ENCODE results near the gene PPP1R12B. TPM values are rescaled to one million over a fixed set of nuclear protein-coding genes. Genes with fewer than 3 reads are reported as not detected.
"Not testable (repeated sequence)": the region's sequence is repeated elsewhere in the genome, so short reads cannot be mapped to it uniquely, and the experiment has no call there.

The PPP1R12B gene
- total RNA-seq, 1 donor from 2014 or later: 61.6 TPM

GRCh38 chr1:202628646-202629215, 280.2 kb downstream of the PPP1R12B start:
- H3K4me3 Mint-ChIP-seq: no peak overlapping the region
- DNase-seq (ENCODE audit: low spot score in 2 of 2, unreplicated experiment in 2 of 2): no peak
- H3K9me3 Mint-ChIP-seq: no peaks in the 10 kb centered on the region
- no peak overlapping the region for H3K27ac Mint-ChIP-seq
- H3K36me3 Mint-ChIP-seq: no peaks in the 10 kb centered on the region
- H3K27me3 Mint-ChIP-seq (ENCODE audit: low read depth): peaks cover 31% of the 10 kb centered on the region
- no peak for TF ChIP-seq CTCF (IDR thresholded peaks at IDR 0.05; ENCODE audit: unreplicated experiment)
- no peaks in the 10 kb centered on the region for H3K4me1 Mint-ChIP-seq

DNA sequence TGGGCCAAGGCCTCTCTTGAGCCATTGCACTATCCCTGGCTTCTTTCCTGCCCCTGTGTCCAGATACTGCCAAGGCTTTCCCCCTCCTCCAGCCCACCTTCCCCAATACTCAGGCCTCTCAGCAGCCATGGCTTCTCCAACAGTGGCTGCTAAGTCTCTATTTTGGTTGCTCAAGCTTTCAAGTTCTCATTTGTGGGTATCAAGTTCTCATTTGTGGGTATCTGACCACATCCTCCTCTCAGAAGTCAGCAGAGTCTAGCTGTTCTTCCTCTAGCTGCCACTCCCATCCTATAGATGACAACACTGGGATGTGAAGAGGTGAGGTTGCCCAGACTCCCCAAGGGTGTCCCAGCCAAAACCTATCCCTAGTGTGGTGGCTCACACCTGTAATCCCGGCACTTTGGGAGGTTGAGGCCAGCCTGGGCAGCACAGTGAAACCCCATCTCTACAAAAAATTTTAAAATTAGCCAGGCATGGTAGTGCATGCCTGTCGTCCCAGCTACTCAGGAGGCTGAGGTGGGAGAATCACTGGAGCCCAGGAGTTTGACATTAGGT, 280.8 kb downstream of the PPP1R12B start:
- not testable (repeated sequence) for H3K4me1 Mint-ChIP-seq; H3K27ac Mint-ChIP-seq; H3K9me3 Mint-ChIP-seq; H3K4me3 Mint-ChIP-seq; H3K36me3 Mint-ChIP-seq; DNase-seq (ENCODE audit: low spot score in 2 of 2, unreplicated experiment in 2 of 2)
- peaks cover 34% of the 10 kb centered on the region for H3K27me3 Mint-ChIP-seq (ENCODE audit: low read depth)

DNA sequence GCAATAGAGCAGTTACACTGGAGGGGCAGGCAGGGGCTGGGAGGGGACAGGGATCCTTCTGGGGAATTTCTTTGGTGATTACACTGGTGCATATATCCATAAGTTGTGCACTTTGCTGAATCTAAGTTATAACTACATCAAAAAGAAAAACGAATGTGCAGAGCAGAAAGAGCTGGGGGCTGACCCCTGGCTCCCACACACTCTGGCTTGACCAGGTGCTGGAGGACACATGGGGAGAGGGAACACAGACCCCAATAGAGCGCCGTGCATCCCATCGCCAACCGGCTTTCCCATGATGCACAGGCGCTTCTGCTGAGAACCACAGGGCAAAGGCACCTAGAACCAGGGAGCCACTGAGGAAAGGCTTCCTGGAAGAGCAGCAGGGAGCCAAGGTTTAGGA, 281.6 kb downstream of the PPP1R12B start:
- not testable (repeated sequence) for DNase-seq (ENCODE audit: low spot score in 2 of 2, unreplicated experiment in 2 of 2); H3K9me3 Mint-ChIP-seq; H3K4me3 Mint-ChIP-seq

GRCh38 chr1:202630541-202630940, 282.0 kb downstream of the PPP1R12B start:
- DNase-seq (ENCODE audit: low spot score in 2 of 2, unreplicated experiment in 2 of 2): no peak
- Mint-ChIP-seq H3K27ac (no peak overlapping the region), H3K4me1 (no peaks in the 10 kb centered on the region), H3K4me3 (no peak overlapping the region), H3K36me3 (no peaks in the 10 kb centered on the region), H3K27me3 (ENCODE audit: low read depth) (peaks cover 45% of the 10 kb centered on the region), H3K9me3 (no peaks in the 10 kb centered on the region)
- no peak for TF ChIP-seq CTCF (IDR thresholded peaks at IDR 0.05; ENCODE audit: unreplicated experiment)

More for the DNA sequence above, 281.6 kb downstream of the PPP1R12B start:
- not testable (repeated sequence) for H3K27ac Mint-ChIP-seq, H3K4me1 Mint-ChIP-seq, H3K36me3 Mint-ChIP-seq
- peaks cover 40% of the 10 kb centered on the region for H3K27me3 Mint-ChIP-seq (ENCODE audit: low read depth)

DNA sequence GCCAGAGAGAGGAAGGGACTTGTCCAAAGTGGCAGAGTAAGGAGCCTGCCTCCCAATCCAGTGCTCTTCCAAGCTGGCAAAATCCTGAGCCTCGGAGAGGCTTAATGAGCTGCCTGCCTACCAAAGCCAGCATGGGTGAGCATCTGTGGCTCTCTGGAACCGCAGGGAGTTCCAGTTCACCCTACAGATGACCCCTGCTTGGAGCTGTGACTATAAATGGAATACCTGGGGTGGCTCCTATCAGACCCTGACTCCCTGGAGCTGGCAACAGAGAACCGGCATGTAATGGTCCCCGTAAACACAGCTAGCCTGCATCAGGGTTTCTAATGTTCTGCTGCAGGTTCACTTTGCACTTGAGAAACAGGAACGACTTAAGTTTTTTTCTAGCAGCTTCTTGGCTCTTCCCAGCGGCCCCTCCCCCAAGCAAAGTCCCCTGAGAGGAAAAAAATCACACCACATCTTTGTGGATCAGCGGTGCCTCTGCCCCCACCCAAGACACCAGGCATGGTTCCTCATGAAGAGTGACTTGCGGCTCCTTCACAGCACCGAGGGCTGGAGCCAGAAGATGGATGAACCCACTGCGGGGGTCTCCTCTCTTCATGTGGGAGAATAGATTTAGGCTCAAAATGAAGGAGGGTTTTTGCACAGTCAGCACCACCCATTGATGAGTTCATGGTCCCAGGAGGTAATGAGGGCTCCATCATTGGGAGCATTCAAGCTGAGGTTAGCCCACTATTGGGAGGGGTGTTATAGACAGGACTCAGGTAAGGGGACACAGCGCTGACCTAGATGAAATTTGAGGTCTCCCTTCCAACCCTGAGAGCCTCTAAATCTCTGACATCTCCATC, 282.8 kb downstream of the PPP1R12B start:
- DNase-seq (ENCODE audit: low spot score in 2 of 2, unreplicated experiment in 2 of 2): no peak
- Mint-ChIP-seq H3K4me1 (no peaks in the 10 kb centered on the region), H3K9me3 (no peaks in the 10 kb centered on the region), H3K27me3 (ENCODE audit: low read depth) (peaks cover 51% of the 10 kb centered on the region), H3K27ac (no peak overlapping the region), H3K4me3 (no peak overlapping the region), H3K36me3 (no peaks in the 10 kb centered on the region)
- no peak for TF ChIP-seq CTCF (IDR thresholded peaks at IDR 0.05; ENCODE audit: unreplicated experiment)

DNA sequence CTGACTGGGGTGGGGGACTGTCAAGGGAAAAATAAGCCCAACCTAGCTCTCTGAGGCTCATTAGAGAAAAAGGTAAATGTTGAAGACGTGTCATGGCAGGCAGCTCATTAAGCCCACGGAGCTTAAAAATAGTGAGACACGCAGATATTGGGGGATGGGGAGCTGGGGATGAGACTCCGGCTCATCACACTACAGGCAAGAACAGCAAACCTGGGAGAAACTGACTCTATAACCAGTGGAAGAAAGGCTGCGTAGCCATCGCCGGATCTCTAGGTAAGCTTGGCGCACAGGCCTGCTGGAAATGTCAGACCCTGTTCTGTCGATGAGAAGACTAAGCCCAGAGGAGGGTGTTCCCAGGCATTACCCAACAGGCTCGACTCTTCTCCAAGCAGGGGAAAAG, 283.7 kb downstream of the PPP1R12B start:
- no peak for DNase-seq (ENCODE audit: low spot score in 2 of 2, unreplicated experiment in 2 of 2)
- no peaks in the 10 kb centered on the region for H3K4me1 Mint-ChIP-seq
- no peak for TF ChIP-seq CTCF (IDR thresholded peaks at IDR 0.05; ENCODE audit: unreplicated experiment)
- H3K27me3 Mint-ChIP-seq (ENCODE audit: low read depth): peaks cover 59% of the 10 kb centered on the region
- no peak overlapping the region for H3K4me3 Mint-ChIP-seq
- no peak overlapping the region for H3K27ac Mint-ChIP-seq
- no peaks in the 10 kb centered on the region for H3K9me3 Mint-ChIP-seq
- H3K36me3 Mint-ChIP-seq: no peaks in the 10 kb centered on the region

DNA sequence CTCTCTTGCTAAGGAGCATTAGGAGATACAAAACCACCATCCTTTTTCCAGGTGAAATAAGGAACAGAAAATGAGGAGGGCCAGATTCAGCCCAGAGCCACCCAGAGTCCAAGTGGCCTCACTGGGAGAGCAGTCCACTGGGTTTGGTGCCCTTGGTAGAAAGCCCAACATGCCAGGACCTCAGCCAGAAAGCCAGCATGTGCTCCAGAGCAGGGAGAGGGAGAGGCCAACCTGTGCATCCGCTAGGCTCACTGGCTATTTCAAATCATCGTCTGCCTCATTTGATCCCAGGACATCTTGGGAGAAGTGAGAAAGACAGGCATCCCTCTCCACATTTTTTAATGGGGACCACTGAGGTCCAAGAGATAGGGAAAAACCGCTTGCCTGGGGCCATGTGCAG, 287.7 kb downstream of the PPP1R12B start:
- H3K36me3 Mint-ChIP-seq; H3K4me3 Mint-ChIP-seq; H3K27ac Mint-ChIP-seq; H3K4me1 Mint-ChIP-seq; DNase-seq (ENCODE audit: low spot score in 2 of 2, unreplicated experiment in 2 of 2); H3K9me3 Mint-ChIP-seq: not testable (repeated sequence)
- peaks cover 79% of the 10 kb centered on the region for H3K27me3 Mint-ChIP-seq (ENCODE audit: low read depth)

DNA sequence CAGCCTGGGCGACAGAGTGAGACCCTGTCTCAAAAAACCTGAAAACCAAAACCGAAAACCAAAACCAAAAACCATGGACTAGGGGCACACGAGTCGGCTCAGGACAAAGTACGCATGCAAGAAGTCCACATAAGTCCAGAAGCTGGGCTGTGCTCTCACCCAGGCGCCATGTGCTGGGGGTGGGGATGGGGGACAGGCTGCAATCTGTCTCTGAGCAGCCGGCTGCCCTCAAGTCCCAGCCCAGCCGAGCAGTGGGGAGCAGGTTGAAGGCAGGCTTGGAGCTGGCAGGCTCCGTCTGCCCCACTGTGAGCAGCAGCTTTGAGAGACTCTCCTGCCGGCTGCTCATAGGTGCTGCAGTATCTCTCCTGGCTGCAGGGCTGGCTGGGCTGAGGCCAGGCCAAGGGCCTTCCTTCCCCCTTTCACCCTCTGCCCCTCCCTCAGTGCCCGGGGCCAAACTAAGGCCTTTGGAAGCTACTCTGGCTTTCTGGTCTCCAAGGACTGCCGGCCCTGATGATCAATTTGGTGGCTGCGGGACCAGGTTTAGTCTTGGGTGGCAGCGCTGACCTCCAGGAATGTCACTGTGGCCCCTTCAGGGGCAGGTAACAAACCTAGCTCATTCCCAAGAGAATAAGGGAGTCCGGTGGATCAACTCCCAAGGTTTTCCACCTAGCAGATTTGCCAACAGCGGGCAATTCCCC, 289.0 kb downstream of the PPP1R12B start:
- not testable (repeated sequence) for H3K4me3 Mint-ChIP-seq; H3K4me1 Mint-ChIP-seq; DNase-seq (ENCODE audit: low spot score in 2 of 2, unreplicated experiment in 2 of 2); H3K9me3 Mint-ChIP-seq; H3K27ac Mint-ChIP-seq; H3K36me3 Mint-ChIP-seq
- H3K27me3 Mint-ChIP-seq (ENCODE audit: low read depth): peaks cover 85% of the 10 kb centered on the region

Measured in mesothelial cell of epicardium (in vitro differentiated cells).